HG03565 (cell line): ENCODE results near the gene SMG1.
"Not testable (repeated sequence)": the region's sequence is repeated elsewhere in the genome, so short reads cannot be mapped to it uniquely, and the experiment has no call there.

ENCODE experiments used
- ATAC-seq: cut with Tn5 transposase; IDR thresholded peaks from one replicate; pipeline ENCODE4 v1.9.1; 2021; ENCODE audit warnings: mild to moderate bottlenecking, moderate library complexity; ENCODE audit not compliant: unreplicated experiment

Gene SMG1

DNA sequence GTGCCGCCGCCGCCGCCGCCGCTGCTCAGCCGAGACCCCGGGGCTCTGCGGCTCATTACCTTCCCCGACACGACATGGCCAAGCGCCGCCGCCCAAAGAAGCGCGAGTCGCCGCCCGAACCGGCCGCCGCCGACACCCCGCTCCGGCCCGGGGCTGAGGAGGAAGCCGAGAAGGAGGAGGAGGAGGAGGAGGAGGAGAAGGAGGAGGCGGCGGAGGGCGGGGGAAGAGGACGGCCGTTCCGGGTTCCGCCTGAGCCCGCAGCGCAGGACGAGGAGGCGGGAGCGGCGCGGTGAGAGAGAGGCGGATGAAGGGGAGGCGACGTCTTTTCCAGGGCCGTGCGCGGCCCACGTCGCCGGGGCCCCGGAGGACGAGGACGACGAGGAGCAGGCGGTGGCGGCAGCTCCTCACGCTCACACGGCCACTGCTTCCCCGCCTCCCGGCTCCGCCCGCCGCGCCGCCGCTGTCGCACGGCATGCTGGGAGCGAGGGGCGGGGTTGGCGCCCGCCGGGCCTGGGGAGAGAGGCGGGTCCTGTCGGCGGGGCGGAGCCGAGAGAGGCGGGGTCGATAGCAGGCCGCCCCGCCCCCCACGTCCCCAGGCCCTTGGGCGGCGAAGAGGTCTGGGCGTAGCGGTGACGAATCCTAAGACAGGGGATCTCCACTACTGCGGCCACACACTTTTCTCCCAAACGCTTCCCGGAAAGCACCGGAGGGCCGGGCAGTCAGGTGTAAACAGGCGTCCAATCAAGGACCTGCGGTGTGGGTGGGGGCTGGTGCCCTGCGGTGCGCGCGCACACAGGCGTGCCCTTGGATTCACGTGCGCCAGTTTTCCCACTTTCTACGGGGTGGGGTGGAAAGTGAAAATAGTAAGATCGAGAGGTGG, at the start of gene SMG1:
Gene SMG1 (minus strand): TSS at position 423 of the 880 bp plus-strand sequence. CDS start 367 bp downstream, at position 56.
- ATAC-seq, result peak; percentile 81

DNA sequence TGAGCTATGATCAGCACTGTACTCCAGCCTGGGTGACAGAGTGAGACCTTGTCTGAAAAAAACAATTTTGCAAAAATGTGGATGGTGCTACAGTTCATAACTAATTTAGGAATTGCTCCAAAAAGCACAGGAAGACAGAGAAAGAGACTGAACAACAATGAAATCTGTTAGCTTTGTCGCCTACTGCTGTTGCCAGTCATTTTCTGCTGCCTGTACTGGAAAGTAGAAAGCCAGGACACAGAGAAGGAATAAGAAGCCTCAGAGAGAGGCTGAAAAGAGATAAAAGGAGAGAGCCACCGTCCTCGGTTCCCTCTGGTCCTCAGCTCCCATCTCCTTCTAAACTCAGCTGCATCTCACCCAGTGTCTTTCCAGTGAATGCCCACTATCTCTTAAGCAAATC, 48.9 kb upstream of the SMG1 start:
- no peak for ATAC-seq

- ATAC-seq, result no peak
These were observed 43.6 kb upstream of the SMG1 start for GRCh38 chr16:18969855-18970240.

DNA sequence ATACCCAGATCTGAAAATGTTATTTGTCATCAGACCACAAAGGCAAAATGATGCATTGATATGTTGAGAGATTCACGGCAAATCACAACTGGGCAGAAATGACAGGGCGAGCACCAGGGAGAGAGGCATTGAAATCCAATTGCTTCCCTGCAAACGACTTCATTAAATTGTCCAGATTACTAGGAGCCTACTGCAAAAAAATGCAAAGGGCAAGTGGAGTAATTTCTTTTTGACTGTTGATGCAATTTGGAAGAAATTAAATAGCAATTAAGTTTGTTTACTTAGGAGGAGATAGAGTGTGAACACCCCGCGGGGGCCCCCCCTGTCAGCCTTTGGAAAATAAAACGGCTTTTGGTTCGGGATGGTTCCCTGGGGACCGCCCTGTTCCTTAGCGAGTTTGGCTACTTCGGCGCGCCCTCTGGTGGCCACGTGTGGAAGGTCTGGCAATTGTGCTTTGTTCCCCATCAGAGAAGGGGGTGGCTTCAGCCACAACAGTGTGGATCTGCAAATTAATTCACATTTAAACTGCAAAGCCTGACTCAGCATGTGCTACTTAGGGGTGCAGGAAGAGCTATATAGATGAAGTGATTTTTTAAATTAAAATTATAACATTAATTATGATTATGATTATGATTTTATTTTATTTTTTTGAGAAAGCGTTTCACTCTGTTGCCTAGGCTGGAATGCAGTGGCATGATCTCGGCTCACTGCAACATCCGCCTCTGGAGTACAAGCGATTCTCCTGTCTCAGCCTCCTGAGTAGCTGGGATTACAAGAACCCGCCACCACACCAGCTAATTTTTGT, 43.0 kb upstream of the SMG1 start:
- no peak for ATAC-seq

DNA sequence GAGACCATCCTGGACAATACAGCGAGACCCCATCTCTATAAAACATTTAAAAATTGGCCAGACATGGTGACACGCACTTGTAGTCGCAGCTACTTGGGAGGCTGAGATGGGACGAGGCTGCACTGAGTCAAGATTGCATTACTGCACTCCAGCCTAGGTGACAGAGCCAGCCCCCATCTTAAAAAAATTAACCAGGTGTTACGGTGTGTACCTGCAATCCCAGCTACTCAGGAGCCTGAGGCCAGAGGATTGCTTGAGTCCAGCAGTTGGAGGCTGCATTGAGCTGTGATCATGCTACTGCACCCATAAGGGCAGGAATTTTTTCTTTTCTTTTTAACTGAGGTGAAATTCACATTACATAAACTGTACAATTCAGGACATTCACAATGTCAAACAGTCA, 40.6 kb upstream of the SMG1 start:
- ATAC-seq, result no peak

GRCh38 chr16:18965555-18965954, 39.3 kb upstream of the SMG1 start:
- ATAC-seq, result no peak

GRCh38 chr16:18959031-18959505, 32.9 kb upstream of the SMG1 start:
- no peak for ATAC-seq

- ATAC-seq, result no peak
These were observed 32.4 kb upstream of the SMG1 start for GRCh38 chr16:18958621-18959029.

DNA sequence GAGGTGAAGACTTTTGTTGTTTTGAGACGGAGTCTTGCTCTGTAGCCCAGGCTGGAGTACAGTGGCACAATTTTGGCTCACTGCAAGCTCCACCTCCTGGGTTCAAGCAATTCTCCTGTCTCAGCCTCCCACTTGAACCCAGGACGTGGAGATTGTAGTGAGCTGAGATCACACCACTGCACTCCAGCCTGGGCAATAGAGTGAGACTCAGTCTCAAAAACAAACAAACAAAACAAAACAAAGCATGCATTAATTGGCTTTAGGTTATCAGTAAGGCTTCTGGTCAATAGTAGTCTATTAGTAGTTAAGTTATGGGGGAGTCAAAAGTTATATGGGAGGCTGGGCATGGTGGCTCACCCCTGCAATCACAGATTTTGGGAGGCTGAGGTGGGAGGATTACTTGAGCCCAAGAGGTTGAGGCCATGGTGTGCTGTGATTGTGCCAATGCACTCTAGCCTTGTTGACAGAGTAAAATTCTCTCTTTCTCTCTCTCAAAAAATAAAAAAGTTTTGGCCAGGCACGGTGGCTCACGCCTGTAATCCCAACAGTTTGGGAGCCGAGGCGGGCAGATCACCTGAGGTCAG, 30.5 kb upstream of the SMG1 start:
- not testable (repeated sequence) for ATAC-seq

GRCh38 chr16:18955874-18956580, 29.8 kb upstream of the SMG1 start:
- not testable (repeated sequence) for ATAC-seq

- ATAC-seq, result no peak
These were observed 27.3 kb upstream of the SMG1 start for GRCh38 chr16:18953547-18953946.

- no peak for ATAC-seq
These were observed 24.4 kb upstream of the SMG1 start for GRCh38 chr16:18950469-18951185.

GRCh38 chr16:18948372-18949020, 22.3 kb upstream of the SMG1 start:
- no peak for ATAC-seq

- no peak for ATAC-seq
These were observed 19.0 kb upstream of the SMG1 start for GRCh38 chr16:18945233-18945632.

- ATAC-seq, result no peak
These were observed 17.2 kb upstream of the SMG1 start for GRCh38 chr16:18943414-18943813.

GRCh38 chr16:18942061-18942460, 15.9 kb upstream of the SMG1 start:
- no peak for ATAC-seq

DNA sequence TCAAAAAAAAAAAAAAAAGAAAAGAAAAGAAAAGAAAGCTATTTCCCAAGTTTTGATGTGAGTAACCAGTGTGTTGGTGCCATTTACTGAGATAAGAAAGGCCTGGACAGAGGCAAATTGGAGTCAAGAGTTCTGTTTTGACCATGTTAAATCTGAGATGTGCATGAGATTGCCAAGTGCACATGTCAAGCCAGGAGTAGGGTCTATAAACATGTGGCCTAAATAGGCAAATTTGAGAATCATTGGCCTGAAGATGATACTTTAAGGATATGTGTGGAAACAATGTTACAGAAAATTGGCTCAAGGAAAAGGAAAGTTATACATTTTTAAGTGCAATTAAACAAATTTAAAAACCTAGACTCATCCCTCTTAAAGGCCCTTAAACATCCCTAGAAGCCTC, 15.3 kb upstream of the SMG1 start:
- no peak for ATAC-seq

GRCh38 chr16:18938986-18939385, 12.8 kb upstream of the SMG1 start:
- ATAC-seq, result no peak

DNA sequence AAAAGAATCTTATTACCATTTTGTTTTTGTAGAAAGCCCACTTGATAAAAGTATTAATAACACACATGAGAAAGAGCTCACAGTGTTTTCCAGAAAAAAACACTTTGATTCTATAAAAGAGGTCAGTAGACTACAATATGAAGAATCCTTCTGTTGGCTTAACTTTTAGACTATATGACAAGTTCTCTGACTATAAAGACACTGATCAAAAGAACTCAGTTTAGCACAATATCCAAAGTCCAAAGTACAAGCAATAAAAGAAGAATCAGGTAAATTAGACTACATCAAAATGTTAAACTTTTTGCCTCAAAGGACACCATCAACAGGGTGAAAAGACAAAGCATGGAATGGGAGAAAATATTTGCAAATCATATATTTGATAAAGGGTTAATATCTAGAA, 11.2 kb upstream of the SMG1 start:
- no peak for ATAC-seq
